Type B pancreatic cell (in vitro differentiated cells): ENCODE data around the gene SMOC2. TPM values are rescaled to one million over a fixed set of nuclear protein-coding genes. Genes with fewer than 3 reads are reported as not detected.

Source experiments
- DNase-seq: peaks from one replicate; pipeline ENCODE4 v3.0.0; 2021; ENCODE audit warnings: mixed read lengths; ENCODE audit not compliant: unreplicated experiment; ENCODE audit errors: extremely low spot score
- H3K27ac Mint-ChIP-seq: 2 replicates; pipeline ENCODE4 v1.8.0; 2021; ENCODE audit warnings: mild to moderate bottlenecking, mixed read lengths
- H3K27me3 Mint-ChIP-seq: 2 replicates; pipeline ENCODE4 v1.8.0; 2021; ENCODE audit warnings: mixed read lengths
- H3K36me3 Mint-ChIP-seq: 2 replicates; pipeline ENCODE4 v1.8.0; 2021; ENCODE audit warnings: mixed read lengths
- H3K4me1 Mint-ChIP-seq: one replicate; pipeline ENCODE4 v1.8.0; 2021; ENCODE audit warnings: mixed read lengths; ENCODE audit not compliant: unreplicated experiment
- H3K4me3 Mint-ChIP-seq: 2 replicates; pipeline ENCODE4 v1.8.0; 2021; ENCODE audit warnings: mild to moderate bottlenecking, mixed read lengths
- H3K9me3 Mint-ChIP-seq: 2 replicates; pipeline ENCODE4 v1.8.0; 2021; ENCODE audit warnings: mixed read lengths
- total RNA-seq: library from RNA; stranded (reverse); gene quantifications from 2 replicates; pipeline ENCODE4 v1.2.1, GENCODE V29; 2021; ENCODE audit warnings: low replicate concordance
- TF ChIP-seq, protein P1 (sequence below): fragments of 200-600 bp; sonication (generic); conservative IDR thresholded peaks from 2 replicates; pipeline ENCODE4 v1.5.0; 2021; ENCODE audit warnings: antibody characterized with exemption, mild to moderate bottlenecking

SMOC2 gene
- total RNA-seq, 1 donor from 2014 or later, result 18.9 TPM

DNA sequence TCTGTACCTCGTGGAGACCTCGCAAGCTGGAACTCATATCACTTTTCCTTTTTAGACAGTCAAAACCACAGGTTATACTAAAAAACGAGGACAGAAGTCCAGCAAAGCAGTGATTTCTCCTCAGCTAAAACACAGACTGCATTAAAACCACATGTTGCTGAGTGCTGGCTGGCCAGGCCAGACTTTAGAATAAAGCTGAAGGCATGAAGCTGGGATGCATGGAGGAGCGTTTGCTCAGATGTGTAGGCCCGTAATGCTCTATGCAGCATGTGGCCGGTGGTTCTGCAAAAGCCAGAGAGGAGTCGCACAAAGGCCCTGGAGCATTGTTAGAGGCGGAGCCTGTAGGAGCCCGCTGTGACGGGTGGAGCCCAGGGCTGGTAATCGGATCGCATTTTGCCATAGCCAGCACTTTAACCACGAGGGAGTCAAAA is 83.6 kb downstream of the SMOC2 start:
- H3K4me1 Mint-ChIP-seq, result peaks cover 6% of the 10 kb centered on the region
- no peak overlapping the region for H3K27ac Mint-ChIP-seq
- peaks cover 10% of the 10 kb centered on the region for H3K27me3 Mint-ChIP-seq
- TF ChIP-seq, protein P1, sequence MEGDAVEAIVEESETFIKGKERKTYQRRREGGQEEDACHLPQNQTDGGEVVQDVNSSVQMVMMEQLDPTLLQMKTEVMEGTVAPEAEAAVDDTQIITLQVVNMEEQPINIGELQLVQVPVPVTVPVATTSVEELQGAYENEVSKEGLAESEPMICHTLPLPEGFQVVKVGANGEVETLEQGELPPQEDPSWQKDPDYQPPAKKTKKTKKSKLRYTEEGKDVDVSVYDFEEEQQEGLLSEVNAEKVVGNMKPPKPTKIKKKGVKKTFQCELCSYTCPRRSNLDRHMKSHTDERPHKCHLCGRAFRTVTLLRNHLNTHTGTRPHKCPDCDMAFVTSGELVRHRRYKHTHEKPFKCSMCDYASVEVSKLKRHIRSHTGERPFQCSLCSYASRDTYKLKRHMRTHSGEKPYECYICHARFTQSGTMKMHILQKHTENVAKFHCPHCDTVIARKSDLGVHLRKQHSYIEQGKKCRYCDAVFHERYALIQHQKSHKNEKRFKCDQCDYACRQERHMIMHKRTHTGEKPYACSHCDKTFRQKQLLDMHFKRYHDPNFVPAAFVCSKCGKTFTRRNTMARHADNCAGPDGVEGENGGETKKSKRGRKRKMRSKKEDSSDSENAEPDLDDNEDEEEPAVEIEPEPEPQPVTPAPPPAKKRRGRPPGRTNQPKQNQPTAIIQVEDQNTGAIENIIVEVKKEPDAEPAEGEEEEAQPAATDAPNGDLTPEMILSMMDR, result no peak
- no peak for DNase-seq
- H3K4me3 Mint-ChIP-seq, result no peak overlapping the region
- no peaks in the 10 kb centered on the region for H3K36me3 Mint-ChIP-seq
- peaks cover 7% of the 10 kb centered on the region for H3K9me3 Mint-ChIP-seq

DNA sequence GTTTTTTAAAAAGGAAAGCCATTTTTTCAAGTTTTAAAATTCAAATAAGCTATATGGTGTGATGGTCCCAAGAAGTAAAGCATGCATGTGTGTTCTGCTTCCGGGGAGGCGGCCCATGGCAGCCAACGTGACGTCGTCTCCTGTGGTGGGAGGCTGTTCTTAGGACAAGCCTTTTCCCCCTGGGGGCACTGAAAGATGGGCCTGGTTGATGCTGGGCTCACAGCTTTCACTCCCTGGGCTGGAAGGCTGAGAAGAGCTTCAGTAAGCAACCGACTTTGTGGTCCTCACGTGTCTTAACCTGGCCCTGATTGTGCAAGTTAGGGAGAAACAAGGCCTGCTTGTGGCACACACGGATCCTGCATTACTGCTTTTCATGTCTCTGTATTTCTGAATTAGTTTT is 84.1 kb downstream of the SMOC2 start:
- Mint-ChIP-seq H3K27ac (no peak overlapping the region), H3K4me1 (peaks cover 6% of the 10 kb centered on the region), H3K27me3 (peaks cover 10% of the 10 kb centered on the region), H3K36me3 (no peaks in the 10 kb centered on the region), H3K9me3 (peaks cover 7% of the 10 kb centered on the region), H3K4me3 (no peak overlapping the region)
- TF ChIP-seq, protein P1, result no peak
- no peak for DNase-seq

DNA sequence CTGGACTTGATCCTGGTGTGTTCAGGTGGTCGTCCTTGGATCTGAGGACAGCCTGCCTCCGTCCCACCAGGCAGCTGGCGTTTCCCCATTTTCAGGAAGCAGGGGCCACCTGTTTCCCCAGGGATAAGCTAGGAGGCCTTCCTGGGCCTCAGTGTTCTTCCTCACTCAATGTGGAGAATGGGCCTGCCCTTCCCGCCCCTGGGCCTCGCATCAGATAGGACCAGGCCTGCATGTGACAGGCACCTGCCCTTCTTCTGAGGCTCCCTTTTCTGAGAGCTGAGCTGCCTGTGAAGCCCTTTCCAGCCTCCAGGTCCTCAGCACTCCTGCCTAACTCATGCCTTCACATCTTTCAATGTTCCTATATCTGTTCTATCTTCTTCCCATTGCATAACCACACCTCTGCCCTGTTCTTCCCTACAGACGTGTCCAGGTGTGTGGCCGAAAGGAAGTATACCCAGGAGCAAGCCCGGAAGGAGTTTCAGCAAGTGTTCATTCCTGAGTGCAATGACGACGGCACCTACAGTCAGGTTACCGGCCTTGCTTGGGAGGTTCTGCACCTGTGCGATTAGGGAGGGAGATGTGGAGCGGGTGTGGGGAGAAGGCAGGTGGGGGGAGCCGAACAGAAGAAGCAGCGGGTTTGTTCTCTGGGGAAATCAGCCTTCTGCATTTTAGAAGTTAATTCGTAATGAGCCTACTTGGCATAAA is 85.1 kb downstream of the SMOC2 start:
- peaks cover 10% of the 10 kb centered on the region for H3K27me3 Mint-ChIP-seq

DNA sequence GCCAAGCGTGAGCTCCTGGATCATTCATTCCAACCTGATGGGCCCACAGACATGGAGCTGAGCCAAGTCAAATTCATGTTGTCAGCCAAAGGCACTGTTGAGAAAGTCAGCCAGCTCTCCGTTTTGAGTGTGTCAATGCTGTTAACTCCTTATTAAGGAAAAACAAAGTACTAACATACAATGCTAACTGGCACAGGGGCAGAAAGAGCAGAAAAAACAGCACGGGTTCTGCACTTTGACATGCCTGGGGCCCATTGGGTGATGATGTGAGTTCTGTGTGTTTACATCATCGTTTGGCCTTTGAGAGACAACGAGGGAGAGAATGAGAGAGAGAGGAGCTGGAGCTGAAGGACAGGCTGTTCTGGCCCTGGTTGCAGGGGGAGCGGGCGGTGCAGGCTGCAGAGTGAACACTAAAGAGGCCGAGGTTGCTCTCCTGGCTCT is 85.9 kb downstream of the SMOC2 start:
- H3K27me3 Mint-ChIP-seq, result peaks cover 10% of the 10 kb centered on the region
- DNase-seq, result no peak
- no peak overlapping the region for H3K27ac Mint-ChIP-seq
- H3K4me3 Mint-ChIP-seq, result no peak overlapping the region
- peaks cover 7% of the 10 kb centered on the region for H3K9me3 Mint-ChIP-seq
- TF ChIP-seq, protein P1, result no peak
- H3K36me3 Mint-ChIP-seq, result no peaks in the 10 kb centered on the region
- H3K4me1 Mint-ChIP-seq, result peaks cover 6% of the 10 kb centered on the region

More for the DNA sequence above, 85.1 kb downstream of the SMOC2 start:
- DNase-seq, result no peak
- TF ChIP-seq, protein P1, result no peak
- Mint-ChIP-seq H3K36me3 (no peaks in the 10 kb centered on the region), H3K4me3 (no peak overlapping the region), H3K27ac (no peak overlapping the region), H3K4me1 (peaks cover 6% of the 10 kb centered on the region), H3K9me3 (peaks cover 7% of the 10 kb centered on the region)

DNA sequence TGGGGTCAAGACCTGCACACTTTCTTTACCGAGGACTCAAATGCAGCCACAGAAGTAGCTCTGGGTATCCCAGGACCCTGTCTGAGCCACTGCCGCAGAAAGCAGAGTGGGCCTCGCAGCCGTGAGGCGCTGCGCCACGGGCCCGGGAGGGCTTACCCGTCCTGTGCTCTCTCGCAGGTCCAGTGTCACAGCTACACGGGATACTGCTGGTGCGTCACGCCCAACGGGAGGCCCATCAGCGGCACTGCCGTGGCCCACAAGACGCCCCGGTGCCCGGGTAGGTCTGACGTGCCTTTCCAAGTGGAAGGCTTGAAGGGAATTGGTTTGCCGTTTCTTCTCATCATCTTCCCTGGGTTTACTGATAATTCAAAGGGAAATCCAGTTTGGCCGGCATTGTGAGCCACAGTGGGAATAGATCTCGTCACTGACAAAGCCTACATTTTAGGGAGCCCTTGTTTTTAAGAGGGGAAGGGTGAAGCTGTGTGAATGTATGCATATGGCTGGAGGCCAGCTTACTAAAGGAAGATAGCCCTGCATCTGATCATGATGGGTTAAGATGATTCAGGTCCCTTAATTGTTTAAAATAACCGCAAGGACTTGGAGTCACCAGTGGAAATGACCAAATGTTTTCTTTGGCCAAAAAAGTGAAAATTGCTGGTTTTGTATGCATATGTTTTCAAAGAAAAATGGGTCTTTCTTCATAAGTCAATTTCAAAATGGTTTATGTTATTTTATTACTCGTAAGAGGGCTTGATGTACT is 86.6 kb downstream of the SMOC2 start:
- TF ChIP-seq, protein P1, result no peak
- Mint-ChIP-seq H3K4me1 (peaks cover 6% of the 10 kb centered on the region), H3K36me3 (no peaks in the 10 kb centered on the region), H3K4me3 (no peak overlapping the region), H3K27ac (no peak overlapping the region), H3K9me3 (peaks cover 2% of the 10 kb centered on the region), H3K27me3 (peaks cover 8% of the 10 kb centered on the region)
- no peak for DNase-seq
